HK-2 (cell line): Measurements from ENCODE around the gene PRDM11.
A peak's percentile ranks its signal among the peaks of the same experiment; 100 is the strongest.
"Not testable (repeated sequence)": the region's sequence is repeated elsewhere in the genome, so short reads cannot be mapped to it uniquely, and the experiment has no call there.

Experiments used
- DNase-seq: peaks from one replicate; pipeline ENCODE4 v3.0.0-alpha.2; 2018; ENCODE audit not compliant: unreplicated experiment

PRDM11 gene

DNA sequence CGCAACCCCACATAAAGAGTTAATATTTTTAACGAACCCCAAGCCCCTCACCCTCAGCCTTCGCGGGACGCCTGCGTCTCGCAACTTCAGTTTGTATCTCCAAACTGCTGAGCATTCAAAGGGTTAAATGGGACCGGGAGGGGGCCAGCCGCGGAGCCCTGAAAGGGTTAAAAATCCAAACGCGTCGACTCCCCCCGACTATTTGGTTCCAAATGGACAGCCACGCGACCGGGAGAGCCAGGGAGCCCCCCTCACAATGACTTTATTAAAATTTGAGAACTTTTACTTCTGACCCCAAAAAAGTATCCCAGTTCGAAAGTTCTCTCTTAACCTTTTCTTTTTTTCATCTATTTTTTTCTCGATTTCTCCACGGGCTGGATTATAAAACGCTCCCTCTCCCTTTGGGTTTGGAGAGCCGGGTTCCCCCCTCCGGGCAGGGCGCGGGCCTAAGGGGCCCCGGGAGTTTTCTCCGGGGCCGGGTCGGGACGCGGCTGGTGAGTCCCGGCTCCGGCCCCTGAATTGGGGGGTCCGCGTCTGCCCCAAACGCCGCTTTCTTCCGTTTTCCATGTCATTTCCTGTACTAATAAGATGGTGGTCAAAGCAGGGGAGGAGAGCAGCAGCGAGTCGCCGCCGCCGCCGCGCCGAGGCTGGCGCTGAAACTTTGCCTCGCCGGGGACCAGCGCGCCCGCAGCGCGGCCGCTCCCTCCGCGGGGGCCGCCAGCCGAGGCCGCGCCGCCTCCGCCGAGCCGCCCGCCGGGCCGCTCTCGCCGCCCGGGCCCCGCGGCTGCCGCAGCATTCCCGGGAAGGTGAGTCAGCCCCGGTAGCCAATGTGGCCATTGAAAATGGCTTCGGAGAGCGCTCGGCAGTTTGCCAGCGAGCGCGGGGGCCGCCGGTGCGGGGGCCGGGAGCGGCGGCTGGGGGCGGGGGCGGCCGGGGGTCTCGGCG is at the start of gene PRDM11:
Gene PRDM11, plus strand, starts transcription at position 568 of the 945 bp plus-strand sequence. CDS start 35,128 bp downstream, outside the sequence.
- peak; percentile 58 for DNase-seq

DNA sequence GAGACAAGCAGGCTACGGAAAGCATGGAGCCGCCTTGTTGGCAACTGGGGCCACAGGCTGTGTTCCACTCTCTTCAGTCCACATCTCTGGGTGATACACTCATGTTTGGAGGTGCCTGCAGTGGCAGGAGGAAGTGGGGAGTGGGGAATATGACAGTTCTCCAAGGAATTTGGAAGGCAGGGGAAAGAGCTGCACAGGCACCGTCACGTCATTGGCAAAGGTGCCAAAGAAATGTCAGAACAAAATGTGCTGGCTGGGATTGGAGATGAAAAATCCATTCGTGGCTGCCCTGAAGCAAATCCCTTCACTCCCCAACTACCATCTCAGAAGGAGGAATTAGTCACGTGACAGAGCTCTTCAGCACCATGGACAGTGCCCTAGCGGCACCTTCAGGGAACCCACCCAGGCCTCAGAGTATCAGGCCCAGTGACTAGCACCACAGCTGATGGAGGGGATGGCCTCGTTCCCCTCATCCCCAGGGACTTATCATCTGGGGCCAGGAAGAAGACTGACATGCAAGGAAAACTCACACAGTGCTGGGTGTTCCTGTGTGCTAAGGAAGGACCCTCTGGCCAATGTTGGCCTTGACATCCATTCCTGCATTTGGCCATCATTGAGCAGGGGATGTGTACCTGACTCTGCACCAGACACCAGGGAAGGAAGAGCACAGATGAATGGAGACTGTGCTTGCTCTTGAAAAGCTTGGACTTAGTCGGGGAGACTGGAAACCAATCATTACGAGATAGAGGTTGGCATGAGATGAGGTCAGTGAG is 48.5 kb upstream of the PRDM11 start:
- DNase-seq: no peak

DNA sequence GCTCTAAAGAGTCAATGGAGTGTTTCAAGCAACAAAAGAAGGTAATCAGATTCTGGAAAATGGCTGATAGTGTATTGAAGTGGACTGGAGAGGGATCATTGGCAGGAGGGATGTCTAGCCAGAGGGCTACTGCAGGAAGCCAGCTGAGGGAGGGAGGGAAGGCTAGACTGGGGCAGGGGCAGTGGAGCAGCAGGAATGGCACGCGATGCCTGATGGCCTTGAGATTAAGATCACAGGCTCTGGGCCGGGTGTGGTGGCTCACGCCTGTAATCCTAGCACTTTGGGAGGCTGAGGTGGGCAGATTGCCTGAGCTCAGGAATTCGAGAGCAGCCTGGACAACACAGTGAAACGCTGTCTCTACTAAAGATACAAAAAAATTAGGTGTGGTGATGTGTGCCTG is 47.5 kb upstream of the PRDM11 start:
- no peak for DNase-seq

DNA sequence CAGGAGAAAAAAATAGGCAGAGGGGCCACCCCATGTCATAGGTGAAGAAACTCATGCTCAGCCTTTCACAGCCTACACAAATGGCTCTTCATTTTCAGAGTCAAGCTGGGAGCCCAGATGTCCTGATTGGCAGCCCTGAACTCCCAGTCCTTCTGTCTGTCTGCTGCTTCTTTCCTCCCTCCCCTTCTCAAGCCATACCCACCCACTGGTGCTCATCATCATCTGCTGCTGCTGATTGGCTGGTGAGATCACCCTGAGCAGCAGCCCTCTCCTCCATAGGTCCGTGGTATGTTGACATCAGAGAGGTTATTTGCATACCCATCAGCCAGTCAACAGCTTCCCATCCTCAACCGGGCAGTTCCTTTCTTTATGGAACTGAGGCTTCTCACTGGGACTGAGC is 46.1 kb upstream of the PRDM11 start:
- no peak for DNase-seq

DNA sequence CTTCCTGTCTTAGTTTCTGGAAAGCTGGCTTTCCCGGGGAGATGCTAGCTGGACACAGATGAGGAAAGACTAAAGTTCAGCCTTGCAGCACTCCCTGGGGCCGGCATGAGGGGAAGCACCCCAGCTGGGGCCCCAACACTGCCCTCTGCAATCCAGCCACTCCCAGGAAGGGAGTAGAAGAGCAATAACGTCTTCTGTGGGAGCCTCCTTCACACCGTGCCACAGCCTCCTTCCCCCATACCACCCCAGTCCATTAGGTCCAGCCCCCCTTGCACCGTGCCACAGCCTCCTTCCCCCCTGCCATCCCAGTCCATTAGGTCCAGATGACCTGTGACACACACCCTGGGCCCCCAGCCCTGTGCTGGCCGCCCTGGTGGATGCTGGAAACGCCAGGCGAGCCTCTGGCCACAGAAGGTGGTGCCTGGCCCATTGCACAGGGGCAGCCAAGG is 44.1 kb upstream of the PRDM11 start:
- no peak for DNase-seq

DNA sequence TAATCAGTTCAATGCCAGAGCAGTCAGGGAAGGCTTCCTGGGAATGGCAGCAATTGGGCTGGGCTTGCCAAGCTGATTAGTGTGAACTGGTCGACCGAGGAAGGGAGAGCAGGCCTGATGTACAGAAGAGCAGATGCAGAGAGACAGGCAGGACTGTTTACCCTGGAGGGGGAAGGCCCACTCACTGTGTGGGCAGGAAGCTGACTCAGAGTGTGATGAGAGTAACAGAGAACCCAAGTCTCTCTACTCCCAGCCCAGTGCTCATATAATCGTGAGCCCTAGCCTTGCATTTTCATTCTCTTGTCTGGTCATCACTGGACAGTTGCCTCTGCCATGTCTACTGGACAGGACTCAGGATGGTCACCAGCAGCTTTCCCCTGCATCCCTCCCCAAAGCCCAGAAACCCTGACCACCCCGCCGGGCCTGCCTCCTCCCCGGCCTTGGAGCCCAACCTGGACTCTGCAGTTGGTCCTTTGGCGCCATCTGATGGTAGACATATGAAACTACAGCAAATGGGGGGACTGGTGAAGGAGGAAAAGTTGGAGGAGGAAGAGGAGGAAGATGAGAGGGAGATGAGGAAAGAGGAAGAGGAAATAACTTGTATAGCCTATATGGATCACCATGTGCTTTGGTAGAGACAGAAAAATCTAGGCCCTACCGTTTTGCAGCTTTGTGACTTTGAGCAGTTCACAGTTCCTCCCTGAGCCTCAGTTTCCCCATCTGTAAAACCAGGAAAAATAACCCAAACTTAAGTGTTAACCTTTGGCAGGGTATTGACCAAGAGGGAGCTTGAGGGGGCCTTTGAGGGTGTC is 43.4 kb upstream of the PRDM11 start:
- peak; percentile 64 for DNase-seq

DNA sequence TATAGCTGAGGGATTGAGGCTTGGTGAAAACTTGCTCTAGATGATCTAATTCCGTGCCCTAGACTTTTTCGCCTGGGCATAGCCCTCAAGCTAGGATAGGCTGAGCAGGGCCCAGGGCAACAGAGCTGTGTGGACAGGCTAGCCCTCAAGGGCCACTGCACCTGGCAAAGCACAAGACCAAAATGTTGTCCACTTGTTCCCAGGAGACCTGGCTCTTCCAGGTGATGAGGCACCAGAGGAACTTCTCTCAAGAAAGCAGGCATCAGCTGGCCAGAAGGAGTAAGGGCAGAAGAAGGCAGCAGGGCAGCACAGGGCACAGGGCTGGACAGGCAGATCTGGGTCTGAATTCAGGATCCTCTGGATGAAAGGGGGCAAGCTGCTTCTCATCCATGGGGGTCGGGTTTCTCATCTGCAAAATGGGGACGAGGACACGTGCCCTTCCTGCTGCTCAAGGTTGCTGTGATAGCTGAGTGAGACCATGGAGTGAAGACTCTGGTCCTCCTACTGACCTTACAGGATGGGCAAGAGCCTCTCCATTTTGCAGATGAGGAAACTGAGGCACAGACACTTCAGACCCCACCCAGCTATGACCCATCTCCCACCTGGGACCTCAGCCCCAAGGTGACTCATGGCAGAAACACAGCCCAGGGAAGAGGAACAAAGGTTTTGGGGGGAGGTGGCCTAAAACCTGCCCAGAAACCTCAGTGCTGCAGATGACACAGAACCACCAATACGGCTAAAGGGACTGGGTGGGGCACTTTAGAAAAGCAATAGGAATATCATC is 42.2 kb upstream of the PRDM11 start:
- DNase-seq: no peak

DNA sequence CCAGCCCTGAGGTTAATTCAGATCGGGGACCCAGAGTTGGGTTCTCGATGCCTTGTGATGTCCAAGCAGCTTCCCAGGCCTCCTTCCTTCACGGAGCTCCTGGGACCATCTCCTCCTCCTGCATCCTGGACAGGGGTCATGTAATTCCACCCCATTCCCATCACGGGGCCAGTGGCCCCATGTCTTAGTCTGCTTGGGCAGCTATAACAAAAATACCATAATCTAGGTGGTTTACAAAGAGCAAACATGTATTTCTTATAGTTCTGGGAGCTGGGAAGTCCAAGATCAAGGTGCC is 41.7 kb upstream of the PRDM11 start:
- no peak for DNase-seq

DNA sequence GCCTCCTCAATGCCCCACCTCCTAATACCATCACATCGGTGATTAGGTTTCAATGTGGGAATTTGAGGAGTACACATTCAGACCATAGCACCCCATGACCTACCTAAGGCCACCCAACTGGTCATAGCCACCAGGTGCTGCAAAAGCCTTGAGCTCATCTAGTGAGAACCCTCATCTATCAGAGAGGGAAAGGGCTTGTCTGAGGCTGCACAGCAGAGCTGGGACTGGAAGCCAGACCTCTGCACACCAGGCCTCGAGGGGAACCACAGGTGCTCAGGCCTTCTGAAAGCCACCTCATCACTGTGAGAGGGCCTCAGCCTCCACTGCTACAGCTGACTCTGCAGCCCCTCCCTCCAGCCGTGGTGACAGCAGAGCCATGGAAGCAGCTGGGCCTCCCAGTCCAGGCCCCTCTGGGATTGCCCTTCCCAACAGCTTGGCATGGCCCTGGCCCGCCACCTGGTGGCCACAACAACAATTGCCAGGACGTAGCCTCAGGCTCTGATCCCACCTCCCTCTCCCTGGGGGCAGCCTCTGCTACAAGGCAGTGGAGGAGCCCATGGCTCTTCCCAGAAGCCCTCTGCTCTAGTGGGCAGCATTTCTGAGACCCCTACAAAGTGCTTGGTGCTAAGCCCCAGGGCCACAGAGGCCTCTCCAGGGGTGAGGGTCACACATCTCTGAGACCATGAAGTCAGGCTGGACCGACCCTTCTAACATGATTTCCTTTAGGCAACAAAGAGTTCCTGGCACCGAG is 41.0 kb upstream of the PRDM11 start:
- DNase-seq: peak; percentile 57

DNA sequence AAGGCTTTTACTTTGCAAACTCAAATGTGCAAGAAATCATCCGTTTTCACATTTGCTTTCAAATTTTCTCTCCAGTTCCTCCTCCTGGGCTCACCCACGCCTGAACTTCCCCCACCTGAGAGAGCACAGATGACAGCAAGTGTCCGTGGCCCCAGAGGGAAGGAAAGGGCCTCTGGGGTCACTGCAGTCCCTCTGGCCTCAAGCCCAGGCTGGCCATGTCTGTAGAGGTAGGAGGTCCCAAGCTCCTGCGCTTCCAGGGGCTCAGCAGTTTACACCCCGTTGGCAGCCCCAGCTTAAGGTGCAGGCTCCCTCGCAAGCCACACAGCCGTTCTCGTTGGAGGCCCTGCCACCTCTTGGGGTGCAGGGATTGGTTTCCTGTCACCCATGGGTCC is 40.5 kb upstream of the PRDM11 start:
- DNase-seq: no peak

DNA sequence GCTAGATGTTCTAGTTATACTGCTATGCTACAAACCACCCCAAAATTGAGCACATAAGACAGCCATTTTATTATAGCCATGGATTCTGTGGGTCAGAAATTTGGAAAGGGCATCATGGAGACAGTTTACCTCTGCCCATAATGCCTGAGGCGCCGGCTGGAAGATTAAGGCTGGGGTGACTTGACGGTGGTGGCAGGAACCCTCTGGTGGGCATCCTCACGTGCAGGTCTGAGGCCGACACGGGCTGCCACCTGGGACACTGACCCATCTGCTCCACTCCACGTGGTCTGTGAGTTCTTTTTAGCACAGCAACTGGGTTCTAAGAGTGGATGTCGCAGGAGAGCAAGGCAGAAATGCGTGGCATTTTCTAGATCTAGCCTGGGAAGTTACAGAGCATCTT is 40.0 kb upstream of the PRDM11 start:
- DNase-seq: no peak

DNA sequence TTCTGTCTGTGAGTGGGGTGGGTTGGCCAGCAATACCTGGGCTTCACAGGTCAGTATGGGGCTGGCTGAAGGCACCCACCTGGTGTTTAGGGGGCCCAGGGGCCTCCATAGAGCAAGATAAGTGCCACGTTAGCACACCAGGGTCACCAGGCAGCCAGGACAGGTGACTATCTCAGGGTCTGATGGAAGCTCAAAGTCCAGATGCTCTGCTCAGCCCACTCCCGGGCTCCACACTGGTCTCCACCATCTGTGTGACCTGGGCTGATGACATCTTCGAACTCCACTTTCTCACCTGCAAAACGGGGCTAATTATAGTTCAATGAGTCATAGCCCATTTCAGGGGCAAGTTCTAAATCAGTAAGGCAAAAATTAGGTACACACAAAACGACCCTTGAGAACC is 39.4 kb upstream of the PRDM11 start:
- no peak for DNase-seq

DNA sequence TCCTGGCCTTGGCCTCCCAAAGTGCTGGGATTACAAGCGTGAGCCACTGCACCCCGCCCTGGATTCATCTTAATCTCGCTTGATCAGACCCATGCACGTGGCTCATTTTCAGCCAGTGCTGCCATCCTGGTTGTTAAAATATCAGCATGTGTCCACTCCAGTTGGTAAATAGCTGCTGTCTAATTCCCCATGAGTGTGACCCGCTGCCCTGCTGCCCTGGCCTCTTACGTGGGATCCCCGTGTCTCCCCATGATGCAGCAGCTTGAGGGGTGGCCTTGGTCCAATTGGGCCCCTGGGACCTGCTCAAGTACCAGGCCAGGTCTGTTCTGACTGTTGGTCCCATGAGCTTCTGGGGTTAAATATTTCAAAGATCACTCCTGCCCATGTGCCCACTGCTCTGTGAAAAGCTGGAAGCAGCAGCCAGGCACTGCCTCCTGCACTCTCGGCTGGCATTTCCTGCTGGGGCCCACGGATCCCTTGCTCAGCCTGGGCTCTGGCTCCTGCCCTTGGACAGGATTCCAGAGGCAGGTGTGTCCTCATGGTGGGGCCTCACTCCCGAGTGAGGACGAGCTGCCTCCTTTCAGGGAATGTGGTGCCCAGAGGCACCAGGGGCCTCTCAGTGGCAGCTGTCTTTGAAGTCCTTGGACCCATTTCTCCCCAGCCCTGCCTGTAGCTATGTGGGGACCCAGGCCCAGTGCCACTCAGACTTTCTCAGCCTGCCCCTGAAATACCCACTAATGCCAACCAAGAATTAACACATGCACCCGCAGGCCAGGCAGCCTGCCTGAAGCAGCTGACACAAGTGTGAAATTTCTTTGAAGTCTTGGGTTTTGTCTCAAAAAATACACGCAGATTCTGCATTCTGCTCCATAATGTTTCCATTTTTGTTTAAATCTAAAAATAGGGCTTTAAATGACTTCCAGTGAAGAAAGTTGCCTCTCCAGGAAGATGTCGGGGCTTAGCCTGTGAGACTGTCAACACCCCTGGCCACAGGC is 38.1 kb upstream of the PRDM11 start:
- no peak for DNase-seq

DNA sequence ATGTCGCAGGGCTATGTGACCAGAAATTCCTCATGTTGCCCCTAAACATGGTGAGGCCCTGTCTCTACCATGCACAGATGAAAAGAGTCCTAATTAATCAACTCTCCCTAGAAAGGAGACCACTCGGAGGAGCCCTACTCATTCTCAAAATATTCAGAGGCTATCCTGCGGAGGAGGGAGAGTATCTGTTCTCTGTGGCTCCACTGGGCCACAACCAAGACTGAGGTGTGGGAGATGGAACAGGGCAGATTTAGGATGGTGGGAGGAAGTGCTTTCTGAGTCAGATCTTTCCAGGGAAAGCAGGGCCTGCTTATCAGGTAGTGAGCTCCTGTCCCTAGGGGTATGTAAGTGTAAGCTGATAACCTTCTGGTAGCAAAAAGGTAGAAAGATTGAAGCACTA is 37.0 kb upstream of the PRDM11 start:
- DNase-seq: no peak

DNA sequence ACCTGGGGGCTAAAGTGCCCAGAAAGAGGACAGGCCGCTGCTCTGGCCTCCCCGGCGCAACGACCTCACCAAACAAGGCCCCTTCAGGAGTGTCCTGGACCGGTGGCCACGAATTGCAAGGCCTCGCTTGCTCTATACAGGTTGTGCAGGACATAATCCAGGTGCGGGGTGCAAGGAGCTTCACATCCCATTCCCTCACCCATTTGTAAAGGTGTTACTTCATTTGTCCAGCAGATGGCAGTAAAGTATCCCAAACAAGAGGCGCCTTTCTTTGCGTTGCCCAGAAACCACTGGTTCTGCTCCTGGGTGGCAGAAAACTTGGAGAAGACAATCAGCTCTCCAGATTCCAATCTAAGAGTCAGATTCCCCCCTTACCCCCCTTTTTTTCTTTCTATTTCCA is 35.9 kb upstream of the PRDM11 start:
- DNase-seq: no peak

DNA sequence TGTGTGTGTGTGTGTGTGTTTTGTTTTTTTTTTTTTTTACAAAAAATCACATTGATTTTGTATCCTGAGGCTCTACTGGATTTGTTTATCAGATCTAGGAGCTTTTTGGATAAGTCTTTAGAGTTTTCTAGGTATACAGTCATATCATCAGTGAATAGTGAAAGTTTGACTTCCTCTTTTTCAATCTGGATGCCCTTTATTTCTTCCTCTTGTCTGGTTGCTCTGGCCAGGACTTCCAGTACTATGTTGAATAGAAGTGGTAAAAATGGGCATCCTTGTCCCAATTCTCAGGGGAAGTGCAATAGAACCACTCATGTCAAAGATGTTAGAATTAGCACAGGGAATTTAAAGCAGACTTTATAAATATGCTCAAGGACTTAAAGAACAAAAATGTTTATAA is 32.6 kb upstream of the PRDM11 start:
- DNase-seq: no peak

DNA sequence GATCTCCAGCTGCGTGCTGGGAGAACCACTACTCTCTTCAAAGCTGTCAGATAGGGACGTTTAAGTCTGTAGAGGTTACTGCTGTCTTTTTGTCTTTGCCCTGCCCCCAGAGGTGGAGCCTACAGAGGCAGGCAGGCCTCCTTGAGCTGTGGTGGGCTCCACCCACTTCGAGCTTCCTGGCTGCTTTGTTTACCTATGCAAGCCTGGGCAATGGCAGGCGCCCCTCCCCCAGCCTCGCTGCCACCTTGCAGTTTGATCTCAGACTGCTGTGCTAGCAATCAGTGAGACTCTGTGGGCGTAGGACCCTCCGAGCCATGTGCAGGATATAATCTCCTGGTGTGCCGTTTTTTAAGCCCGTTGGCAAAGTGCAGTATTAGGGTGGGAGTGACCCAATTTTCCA is 18.6 kb upstream of the PRDM11 start:
- not testable (repeated sequence) for DNase-seq

DNA sequence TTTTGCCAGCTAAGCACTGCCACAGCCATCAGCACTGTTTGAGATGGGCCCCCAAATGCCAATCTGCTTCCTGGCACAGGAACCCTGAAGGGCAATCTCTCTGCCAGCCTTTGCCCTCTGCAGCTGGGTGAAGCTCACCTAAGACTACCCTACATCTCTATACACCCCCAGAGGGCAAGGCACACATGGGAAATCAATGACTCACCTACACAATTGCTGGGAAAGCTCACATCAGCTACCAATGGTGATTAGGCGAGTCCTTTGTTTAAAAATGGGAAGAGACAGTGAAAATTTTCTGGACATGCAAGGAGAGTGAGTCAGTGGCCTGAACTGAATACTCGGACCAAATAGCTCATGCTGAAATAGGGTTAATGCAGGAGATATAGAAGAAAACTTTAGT is 12.6 kb upstream of the PRDM11 start:
- DNase-seq: no peak

DNA sequence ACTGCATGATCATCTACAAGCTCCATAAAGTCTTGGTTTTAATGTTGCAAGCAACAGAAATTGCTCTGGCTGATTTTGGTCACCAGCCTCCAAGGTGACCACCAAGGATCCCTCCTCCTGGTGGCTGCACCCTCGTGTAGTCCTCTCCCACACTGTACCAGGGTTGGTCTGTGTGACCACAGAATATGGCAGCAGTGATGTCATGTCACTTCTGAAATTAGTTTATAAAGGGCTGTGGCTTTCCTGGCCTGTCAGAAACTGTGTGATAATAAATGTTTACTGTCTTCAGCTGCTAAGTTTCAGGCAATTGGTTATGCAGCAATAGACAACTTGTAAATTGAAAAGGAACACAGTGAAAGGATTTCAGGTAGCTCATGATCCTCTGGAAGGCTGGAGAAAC is 5.3 kb upstream of the PRDM11 start:
- DNase-seq: no peak

DNA sequence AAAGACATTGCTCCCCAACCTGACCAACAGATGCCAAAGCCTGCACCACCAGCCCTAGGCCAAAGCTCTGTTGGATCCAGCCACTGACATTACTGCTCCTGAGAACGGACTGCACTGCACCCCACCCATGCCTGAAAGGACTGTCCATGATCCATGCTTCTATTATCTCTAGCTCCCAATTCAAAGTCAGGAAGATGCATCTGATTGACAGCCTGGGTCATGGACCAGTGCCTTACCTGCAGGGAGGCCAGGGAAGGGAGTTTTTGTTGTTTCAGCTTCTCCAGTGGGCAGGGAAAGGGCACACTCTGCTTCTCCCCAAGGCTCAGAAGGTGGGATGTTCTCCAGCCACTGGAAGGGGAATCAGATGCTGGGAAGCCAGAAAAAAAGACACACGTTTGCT is 4.8 kb upstream of the PRDM11 start:
- DNase-seq: no peak
